IPS DF 19.7 (cell line): ENCODE data around the gene SMOC1.
"Not testable (repeated sequence)": the region's sequence is repeated elsewhere in the genome, so short reads cannot be mapped to it uniquely, and the experiment has no call there.

Source experiments
- DNase-seq: peaks from one replicate; pipeline ENCODE4 v3.0.0-alpha.2; 2013; ENCODE audit warnings: low read depth, low spot score

Gene SMOC1

GRCh38 chr14:69901113-69901951, 22.1 kb downstream of the SMOC1 start:
- no peak for DNase-seq

DNA sequence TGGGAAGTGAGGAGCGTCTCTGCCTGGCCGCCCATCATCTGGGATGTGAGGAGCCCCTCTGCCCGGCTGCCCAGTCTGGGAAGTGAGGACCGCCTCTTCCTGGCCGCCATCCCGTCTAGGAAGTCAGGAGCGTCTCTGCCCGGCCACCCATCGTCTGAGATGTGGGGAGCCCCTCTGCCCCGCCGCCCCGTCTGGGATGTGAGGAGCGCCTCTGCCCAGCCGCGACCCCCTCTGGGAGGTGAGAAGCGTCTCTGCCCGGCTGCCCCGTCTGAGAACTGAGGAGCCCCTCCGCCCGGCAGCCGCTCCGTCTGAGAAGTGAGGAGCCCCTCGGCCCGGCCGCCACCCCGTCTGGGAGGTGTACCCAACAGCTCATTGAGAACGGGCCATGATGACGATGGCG, 23.8 kb downstream of the SMOC1 start:
- not testable (repeated sequence) for DNase-seq

DNA sequence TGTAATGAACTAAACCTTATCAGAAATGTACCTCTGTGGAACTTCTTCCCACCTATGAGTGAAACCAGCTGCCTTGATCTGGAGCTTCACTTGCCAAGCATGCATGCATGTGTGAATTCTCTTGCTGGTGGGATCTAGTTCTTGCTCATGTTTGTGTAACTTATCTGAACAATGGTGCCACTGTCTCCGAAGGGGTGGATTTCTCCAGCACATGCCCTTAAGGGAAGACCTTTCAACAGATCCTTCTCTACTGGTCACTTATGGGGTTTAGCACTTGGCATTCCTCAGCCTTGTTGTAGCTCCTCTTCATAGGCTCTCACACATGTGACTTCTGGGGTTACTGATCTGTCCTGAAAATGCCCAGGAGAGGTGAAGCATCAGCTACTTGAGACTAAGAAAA, 25.0 kb downstream of the SMOC1 start:
- DNase-seq, result no peak

GRCh38 chr14:69906201-69906600, 27.0 kb downstream of the SMOC1 start:
- no peak for DNase-seq

DNA sequence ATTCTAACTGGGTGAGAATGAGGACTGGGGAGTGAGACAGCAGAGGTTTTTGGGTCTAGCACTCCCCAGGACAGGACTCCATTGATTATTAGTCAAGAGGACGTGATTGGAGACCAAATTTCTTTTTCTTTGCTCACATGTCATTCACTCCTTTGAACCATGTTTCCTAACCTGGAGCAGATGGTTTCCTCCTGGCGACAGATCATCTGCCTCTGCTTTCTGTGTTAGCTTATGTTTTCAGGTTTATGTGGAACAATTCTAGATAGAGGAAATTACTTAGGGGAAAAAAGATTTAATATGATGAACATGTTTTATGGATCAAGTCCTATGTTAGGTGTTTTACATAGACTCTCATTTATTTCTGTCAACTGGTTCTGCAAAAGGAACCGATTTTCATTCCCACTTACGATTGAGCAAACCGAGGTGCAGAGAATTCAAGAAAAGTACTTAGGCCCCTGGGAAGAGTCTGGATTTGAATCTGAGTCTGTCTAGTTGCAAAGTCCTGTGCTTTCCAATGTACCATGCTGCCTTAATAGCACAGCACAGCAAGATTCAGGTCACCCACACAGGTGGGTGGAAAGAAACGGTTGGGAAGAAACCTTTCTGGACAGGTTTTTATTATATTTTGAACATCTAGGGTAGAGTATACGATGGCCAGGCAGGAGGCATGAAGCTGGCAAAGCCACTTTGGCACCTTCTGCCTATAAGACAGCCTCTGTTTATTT, 30.8 kb downstream of the SMOC1 start:
- DNase-seq, result no peak

DNA sequence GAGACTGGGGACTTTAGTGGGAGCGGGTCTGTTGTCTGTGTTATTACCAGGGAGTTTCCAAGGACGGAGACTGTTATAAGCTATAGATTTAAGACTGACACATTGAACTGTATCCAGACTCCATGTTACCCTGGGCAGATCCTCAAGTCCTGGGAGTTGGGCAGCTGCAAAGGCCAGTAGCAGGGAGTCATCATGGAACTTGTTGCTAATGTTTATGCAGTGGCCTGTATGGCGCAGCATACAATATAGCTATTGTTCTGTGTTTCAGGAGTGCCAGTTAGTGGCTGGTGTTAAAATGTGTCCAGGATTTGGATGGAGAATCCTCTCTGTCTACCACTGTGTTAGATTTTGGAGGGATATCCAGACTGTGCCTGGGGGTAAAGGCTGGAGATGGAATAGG, 31.7 kb downstream of the SMOC1 start:
- DNase-seq, result no peak

DNA sequence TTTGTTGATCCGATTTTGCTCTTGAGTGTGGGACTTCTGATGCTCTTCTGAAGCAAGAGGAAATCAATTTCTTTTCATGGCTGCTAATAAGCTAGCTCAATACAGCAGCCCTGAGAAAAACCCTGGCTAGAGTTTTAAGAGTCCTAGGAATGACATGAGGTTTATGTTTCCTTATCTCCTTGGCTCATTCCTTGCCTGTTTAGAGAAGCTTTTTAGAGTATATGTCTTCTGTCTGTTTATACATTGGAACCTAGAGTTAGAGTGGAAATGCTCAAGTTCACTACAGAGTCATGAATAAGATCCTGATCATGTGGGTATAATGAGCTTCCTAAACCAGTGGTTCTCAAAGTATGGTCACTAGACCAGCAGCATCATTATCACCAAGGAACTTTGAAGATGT, 34.5 kb downstream of the SMOC1 start:
- no peak for DNase-seq

DNA sequence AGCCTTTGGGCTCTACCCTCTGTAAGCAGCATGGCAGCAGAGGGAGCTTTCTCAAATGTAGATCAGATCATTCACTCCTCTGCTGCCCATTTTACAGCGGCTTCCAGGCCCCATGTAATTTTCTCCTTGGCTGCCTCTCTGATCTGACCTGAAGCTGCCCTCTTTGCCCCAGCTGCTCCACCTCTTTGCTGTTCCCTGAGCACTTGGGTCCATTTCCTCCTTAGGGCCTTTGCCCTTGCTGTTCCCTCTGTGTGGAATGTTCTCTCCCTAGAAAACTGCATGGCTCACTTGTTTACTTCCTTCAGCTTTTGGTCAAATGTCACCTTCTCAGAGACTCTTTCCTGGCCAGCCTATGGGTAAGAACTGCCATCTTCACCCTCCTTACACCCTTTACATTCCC, 37.2 kb downstream of the SMOC1 start:
- no peak for DNase-seq

DNA sequence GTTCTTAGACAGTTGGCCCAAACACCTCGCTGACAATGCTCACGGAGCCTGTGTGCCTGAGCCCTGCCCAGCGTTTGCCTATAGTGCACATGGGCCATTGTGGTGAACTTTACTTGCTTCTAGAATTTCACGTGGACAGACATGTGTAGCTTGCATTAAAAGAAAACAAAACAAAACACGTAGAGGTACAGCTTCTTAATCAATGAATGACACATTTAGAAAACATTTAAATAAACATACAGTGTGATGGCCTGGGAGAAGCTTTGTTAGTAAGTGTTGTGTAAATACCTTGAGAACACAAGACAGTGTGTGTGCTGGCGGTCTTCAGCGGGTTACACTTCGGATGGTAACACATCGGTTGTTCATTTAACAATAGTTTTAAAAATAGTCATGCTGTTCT, 38.1 kb downstream of the SMOC1 start:
- DNase-seq, result no peak

- no peak for DNase-seq
Observed at GRCh38 chr14:69919815-69920214, 40.6 kb downstream of the SMOC1 start.

GRCh38 chr14:69921052-69921451, 41.8 kb downstream of the SMOC1 start:
- no peak for DNase-seq

- DNase-seq, result no peak
Observed at GRCh38 chr14:69922198-69922597, 43.0 kb downstream of the SMOC1 start.

DNA sequence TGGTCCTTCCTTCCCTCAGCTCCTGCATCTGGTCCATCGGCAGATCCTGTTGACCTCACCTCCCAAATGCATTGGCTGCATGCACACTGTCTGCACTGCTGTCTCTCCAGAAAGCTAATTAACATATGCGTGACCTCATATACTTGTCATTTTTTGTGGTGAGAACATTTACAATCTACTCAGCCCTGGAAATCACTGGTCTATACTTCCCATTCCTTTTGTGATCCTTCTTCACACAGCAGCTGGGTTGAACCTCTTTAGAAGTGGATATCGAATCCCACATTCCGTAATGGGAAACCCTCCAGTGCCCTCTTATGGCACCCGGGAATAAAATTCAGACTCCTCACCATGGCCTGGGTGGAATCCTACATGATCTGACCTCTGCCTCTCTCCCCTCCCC, 45.0 kb downstream of the SMOC1 start:
- DNase-seq, result no peak

- no peak for DNase-seq
Observed at GRCh38 chr14:69928111-69928523, 48.9 kb downstream of the SMOC1 start.

- DNase-seq, result no peak
Observed at GRCh38 chr14:69930780-69931379, 51.7 kb downstream of the SMOC1 start.

DNA sequence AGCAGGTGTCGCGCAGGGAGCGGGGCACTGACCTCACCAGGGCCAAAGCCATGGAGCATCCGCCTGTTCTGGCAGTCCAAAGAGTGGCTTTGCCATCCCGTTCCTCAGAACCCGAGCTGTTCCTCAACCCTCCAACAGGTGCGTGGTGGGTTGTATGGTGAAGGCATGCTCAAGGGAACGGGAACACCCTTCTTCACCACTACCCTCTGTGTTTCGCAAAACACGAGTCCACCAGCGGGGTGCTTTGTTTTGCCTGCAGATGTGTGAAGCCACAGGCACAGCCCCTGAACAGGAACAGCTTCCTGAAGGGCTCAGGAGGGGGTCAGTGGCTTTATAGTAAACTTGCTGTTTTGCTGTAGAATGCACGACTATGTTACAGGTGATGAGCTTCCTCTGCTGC, 52.7 kb downstream of the SMOC1 start:
- no peak for DNase-seq

DNA sequence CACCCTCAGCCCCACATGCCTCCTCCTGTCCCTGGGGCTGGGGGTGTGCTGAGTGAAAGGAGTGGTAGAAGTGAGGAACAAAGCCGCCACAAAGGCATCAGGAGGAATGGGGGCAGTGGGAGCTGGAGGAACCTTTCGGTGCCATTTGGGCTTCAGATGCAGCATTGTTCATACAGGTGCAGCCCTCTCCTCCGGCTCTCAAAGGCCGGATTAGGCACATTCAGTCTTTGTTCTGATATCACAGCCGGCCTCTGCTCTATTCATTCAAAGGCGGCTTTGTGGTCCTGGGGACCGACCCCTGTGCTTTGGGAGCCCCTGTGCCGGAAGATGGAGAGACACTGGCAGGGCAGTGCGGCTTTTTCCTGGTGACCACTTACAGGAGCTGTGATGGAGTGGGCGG, 53.2 kb downstream of the SMOC1 start:
- no peak for DNase-seq

DNA sequence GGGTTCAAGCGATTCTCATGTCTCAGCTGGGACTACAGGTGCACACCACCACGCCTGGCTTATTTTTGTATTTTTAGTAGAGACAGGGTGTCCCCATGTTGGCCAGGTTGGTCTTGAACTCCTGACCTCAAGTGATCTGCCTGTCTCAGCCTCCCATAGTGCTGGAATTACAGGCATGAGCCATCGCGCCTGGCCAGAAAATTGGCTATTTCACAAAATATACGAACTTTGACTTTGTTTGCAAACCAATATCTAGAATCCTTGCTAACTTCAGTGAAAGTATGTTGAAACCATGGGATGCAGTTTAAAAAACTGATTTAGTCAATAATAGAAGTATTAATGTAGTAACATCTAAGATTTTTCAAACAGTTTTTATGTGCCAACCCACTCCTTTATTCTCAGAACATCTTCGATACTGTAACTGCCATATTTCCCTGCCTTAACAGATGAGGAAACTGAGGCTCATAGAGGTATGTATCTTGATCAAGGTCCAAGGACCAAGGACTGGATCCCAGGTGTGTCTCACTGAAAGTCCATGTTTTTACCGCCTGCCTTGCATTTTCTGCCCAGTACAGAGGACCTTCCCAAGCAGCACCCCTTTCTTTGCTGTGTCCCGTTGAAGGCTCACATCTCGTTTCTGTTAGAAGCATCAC, 54.5 kb downstream of the SMOC1 start:
- DNase-seq, result no peak

GRCh38 chr14:69937367-69938081, 58.3 kb downstream of the SMOC1 start:
- no peak for DNase-seq

DNA sequence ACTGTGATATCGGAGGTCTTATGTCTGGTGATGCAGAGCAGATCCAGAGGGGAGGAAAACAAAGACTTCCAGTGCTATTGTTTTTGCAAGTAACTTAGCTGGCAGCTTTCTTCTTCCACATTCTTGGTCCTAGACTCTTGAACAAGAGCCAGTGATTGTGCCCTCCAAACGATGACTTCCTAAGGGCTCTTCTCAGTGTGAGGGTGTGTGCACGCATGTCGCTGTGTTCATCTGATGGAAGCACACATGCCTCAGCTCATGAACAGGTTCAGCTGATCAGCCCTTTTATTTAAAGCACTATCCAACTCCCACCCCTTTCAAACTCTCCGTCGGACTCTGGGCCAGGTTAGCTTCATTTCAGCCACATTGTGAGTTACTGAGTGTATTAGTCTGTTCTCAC, 59.5 kb downstream of the SMOC1 start:
- no peak for DNase-seq
